ENCODE data around the gene MAP1S.
A peak's percentile ranks its signal among the peaks of the same experiment; 100 is the strongest.
"Not testable (repeated sequence)": the region's sequence is repeated elsewhere in the genome, so short reads cannot be mapped to it uniquely, and the experiment has no call there.

MAP1S gene

GRCh38 chr19:17778251-17778967 lies 59.1 kb downstream of the MAP1S start:
- H3K4me1 Mint-ChIP-seq, result peaks cover 24% of the 10 kb centered on the region
- no peaks in the 10 kb centered on the region for H3K9me3 Mint-ChIP-seq
- no peak overlapping the region for H3K4me3 Mint-ChIP-seq
- ATAC-seq (peak; percentile 16), DNase-seq (peak; percentile 63)
- H3K27ac Mint-ChIP-seq, result peak overlapping the region; percentile 55
- H3K27me3 Mint-ChIP-seq, result no peaks in the 10 kb centered on the region
- peaks cover 13% of the 10 kb centered on the region for H3K36me3 Mint-ChIP-seq (ENCODE audit: low read depth)

DNA sequence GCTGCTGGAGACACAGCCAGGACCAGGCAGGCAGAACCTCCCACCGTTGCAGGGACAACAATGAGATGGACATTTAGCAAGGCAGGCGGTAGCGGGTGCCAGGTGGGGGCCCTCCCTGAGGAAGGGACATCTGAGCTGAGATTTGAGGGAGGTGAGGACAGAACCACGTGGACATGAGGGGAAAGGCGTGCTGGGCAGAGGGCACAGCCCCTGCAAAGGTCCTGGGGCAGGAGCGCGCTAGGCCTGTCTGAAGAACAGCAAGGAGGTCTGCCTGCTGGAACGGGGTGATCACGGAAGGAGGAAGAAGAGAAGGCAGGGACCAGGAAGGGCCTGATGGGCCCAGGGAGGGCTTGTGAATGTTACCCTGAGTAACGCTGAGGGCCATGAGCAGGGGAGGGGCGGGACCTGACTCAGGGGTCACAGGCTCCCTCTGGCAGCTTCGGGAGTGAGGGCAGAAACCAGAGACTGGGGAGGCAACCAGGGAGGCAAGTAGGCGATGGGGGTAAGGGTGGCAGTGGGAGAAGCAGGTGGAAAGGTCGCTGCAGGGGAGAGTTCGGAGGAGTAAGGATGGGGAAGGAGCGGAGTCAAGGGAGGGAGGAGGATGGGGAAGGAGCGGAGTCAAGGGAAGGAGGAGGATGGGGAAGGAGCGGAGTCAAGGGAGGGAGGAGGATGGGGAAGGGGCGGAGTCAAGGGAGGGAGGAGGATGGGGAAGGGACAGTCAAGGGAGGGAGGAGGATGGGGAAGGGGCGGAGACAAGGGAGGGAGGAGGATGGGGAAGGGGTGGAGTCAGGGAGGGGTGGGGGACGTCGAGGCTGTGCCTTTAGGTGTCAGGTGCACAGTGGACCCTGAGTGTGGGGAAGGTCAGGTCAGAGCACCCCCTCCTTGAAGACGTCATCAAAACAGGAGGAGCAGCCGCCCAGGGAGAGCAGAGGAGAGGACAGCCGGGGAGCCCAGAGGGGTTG lies 60.0 kb downstream of the MAP1S start:
- Mint-ChIP-seq H3K27me3 (no peaks in the 10 kb centered on the region), H3K4me1 (peaks cover 27% of the 10 kb centered on the region), H3K27ac (peak overlapping the region; percentile 55), H3K4me3 (no peak overlapping the region), H3K9me3 (no peaks in the 10 kb centered on the region), H3K36me3 (ENCODE audit: low read depth) (peaks cover 12% of the 10 kb centered on the region)
- ATAC-seq (no peak), DNase-seq (no peak)

GRCh38 chr19:17780781-17781180 lies 61.5 kb downstream of the MAP1S start:
- H3K27me3 Mint-ChIP-seq, result no peaks in the 10 kb centered on the region
- H3K9me3 Mint-ChIP-seq, result no peaks in the 10 kb centered on the region
- H3K36me3 Mint-ChIP-seq (ENCODE audit: low read depth), result peaks cover 16% of the 10 kb centered on the region
- H3K27ac Mint-ChIP-seq, result no peak overlapping the region
- H3K4me1 Mint-ChIP-seq, result peaks cover 23% of the 10 kb centered on the region
- H3K4me3 Mint-ChIP-seq, result no peak overlapping the region
- ATAC-seq (no peak), DNase-seq (no peak)

GRCh38 chr19:17783721-17784120 lies 64.4 kb downstream of the MAP1S start:
- H3K27ac Mint-ChIP-seq, H3K27me3 Mint-ChIP-seq, H3K4me3 Mint-ChIP-seq, ATAC-seq, DNase-seq, H3K4me1 Mint-ChIP-seq, H3K9me3 Mint-ChIP-seq: not testable (repeated sequence)
- peaks cover 21% of the 10 kb centered on the region for H3K36me3 Mint-ChIP-seq (ENCODE audit: low read depth)

Measured in activated naive CD8-positive, alpha-beta T cell treated with anti-CD3 and anti-CD28 coated beads, Interleukin-2, amount 50 U/mL, for 24 hours (primary cell).